OCI-LY3 (cell line): ENCODE measurements around the gene AKAP1.

ENCODE experiments used
- EZH2phosphoT487 ChIP-seq: fragments of 200-600 bp; shearing (Covaris generic); IDR thresholded peaks from 2 replicates; pipeline ENCODE4 v1.6.1; 2018; ENCODE audit warnings: antibody characterized with exemption, mixed run types, low read depth
- TF ChIP-seq, protein P1 (sequence below): fragments of 200-600, 300-600 bp; sonication (generic); IDR thresholded peaks from 2 replicates; pipeline ENCODE4 v1.5.1; 2014; ENCODE audit warnings: antibody characterized with exemption, low read length, low read depth

DNA sequence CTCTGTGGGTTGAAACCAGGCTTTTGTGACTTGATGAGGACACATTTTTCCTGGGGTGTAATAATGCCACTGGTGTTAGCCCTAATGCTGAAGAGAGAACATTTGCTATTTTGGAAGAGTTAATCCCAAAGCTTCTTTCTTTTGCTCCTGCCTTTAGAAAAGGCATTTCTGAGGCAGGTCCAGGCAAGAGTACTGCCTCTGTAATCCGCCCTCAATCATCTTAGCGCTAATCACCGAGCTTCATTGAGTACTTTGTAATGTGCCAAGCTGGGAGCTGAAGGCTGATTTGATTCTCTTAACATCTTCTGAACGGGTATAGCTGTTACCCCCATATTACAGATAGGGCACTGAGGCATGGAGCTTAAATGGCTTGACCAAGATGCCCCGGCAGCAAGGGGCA is 60.3 kb downstream of the AKAP1 start:
- TF ChIP-seq, protein P1, sequence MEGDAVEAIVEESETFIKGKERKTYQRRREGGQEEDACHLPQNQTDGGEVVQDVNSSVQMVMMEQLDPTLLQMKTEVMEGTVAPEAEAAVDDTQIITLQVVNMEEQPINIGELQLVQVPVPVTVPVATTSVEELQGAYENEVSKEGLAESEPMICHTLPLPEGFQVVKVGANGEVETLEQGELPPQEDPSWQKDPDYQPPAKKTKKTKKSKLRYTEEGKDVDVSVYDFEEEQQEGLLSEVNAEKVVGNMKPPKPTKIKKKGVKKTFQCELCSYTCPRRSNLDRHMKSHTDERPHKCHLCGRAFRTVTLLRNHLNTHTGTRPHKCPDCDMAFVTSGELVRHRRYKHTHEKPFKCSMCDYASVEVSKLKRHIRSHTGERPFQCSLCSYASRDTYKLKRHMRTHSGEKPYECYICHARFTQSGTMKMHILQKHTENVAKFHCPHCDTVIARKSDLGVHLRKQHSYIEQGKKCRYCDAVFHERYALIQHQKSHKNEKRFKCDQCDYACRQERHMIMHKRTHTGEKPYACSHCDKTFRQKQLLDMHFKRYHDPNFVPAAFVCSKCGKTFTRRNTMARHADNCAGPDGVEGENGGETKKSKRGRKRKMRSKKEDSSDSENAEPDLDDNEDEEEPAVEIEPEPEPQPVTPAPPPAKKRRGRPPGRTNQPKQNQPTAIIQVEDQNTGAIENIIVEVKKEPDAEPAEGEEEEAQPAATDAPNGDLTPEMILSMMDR = no peak
- no peak for TF ChIP-seq EZH2phosphoT487
